ENCODE results near the gene UIMC1. TPM values are rescaled to one million over a fixed set of nuclear protein-coding genes. Genes with fewer than 3 reads are reported as not detected.

The UIMC1 gene
- total RNA-seq, 1 experiment from 2014 or later, result 46.8 TPM

DNA sequence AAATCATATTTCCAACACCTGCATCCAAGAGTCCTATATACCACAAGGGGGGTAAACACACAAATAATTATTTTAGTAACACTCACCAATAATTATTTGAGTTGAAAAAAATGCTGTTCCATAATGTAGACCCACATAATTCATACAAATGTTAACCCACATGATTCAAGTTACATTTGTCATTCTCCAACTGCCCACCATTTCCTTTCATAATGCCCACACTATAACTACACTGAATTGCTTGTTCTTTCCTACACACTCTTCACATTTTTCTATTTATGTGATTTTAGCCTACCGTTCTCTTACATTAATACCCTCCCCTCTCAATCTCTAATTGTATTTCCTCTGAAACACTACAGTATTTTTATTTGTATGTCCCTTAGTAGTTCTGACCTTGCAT lies 71.6 kb downstream of the UIMC1 start:
- BruUV-seq (replicated peaks), result no TSS peak
- ChIA-PET POLR2A (ENCODE audit: low non-redundant PET) (no interaction called here), CTCF (no interaction called here)
- Histone ChIP-seq H3K36me3 (ENCODE audit: insufficient read depth, low read length, poor library complexity, severe bottlenecking) (peaks cover 16% of the 10 kb centered on the region), H3K27ac (ENCODE audit: low read depth, low read length, poor library complexity, severe bottlenecking) (no peak overlapping the region), H3K9me3 (ENCODE audit: low read depth, low read length, poor library complexity, severe bottlenecking) (no peaks in the 10 kb centered on the region), H3K4me3 (ENCODE audit: low read depth, low read length, poor library complexity, severe bottlenecking) (no peak overlapping the region), H3K4me1 (ENCODE audit: insufficient read depth, low read length, poor library complexity, severe bottlenecking) (no peaks in the 10 kb centered on the region), H3K27me3 (replicated peaks; ENCODE audit: insufficient read depth, low read depth, low read length, poor library complexity) (no peaks in the 10 kb centered on the region)
- no peak for DNase-seq (ENCODE audit: low spot score)
- intact Hi-C loops (cut with micrococcal nuclease; ENCODE audit: unreplicated experiment), result no loop called here
- TF ChIP-seq CTCF (conservative IDR thresholded peaks at IDR 0.05; ENCODE audit: low read depth, low read length) (no peak), EZH2 (IDR thresholded peaks at IDR 0.05; ENCODE audit: borderline replicate concordance, low read depth, low read length, poor library complexity, severe bottlenecking) (no peak)

- DNase-seq (ENCODE audit: low spot score), result no peak
- BruUV-seq (replicated peaks), result no TSS peak
- H3K36me3 ChIP-seq (ENCODE audit: insufficient read depth, low read length, poor library complexity, severe bottlenecking), result peaks cover 16% of the 10 kb centered on the region
- no peaks in the 10 kb centered on the region for H3K4me1 ChIP-seq (ENCODE audit: insufficient read depth, low read length, poor library complexity, severe bottlenecking)
- no peak overlapping the region for H3K27ac ChIP-seq (ENCODE audit: low read depth, low read length, poor library complexity, severe bottlenecking)
- H3K4me3 ChIP-seq (ENCODE audit: low read depth, low read length, poor library complexity, severe bottlenecking), result no peak overlapping the region
- H3K27me3 ChIP-seq (replicated peaks; ENCODE audit: insufficient read depth, low read depth, low read length, poor library complexity), result no peaks in the 10 kb centered on the region
- H3K9me3 ChIP-seq (ENCODE audit: low read depth, low read length, poor library complexity, severe bottlenecking), result no peaks in the 10 kb centered on the region
- intact Hi-C loops (cut with micrococcal nuclease; ENCODE audit: unreplicated experiment), result no loop called here
- ChIA-PET CTCF (no interaction called here), POLR2A (ENCODE audit: low non-redundant PET) (no interaction called here)
- TF ChIP-seq CTCF (conservative IDR thresholded peaks at IDR 0.05; ENCODE audit: low read depth, low read length), result no peak
- no peak for TF ChIP-seq EZH2 (IDR thresholded peaks at IDR 0.05; ENCODE audit: borderline replicate concordance, low read depth, low read length, poor library complexity, severe bottlenecking)
These were observed 72.2 kb downstream of the UIMC1 start for GRCh38 chr5:176934309-176934930.

DNA sequence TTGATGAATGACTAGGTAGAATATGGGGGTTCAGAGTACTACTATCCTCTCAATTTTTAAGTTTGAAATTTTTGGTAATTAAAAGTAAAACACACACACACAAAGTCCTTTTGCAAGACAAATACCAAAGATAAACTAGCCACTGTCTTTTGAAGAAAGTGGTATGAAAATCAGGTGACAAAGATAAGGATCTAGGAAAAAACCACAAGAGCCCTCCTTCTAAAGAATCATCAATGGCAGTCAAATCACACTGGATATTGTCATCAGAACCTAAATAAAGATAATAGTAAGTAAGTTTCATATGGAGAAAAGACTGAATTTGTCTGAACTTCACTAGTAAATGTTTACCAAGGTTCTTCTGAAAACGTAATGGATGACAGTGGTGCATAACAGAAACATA lies 76.9 kb downstream of the UIMC1 start:
- BruUV-seq (replicated peaks), result no TSS peak
- ChIA-PET CTCF (no interaction called here), POLR2A (ENCODE audit: low non-redundant PET) (no interaction called here)
- Histone ChIP-seq H3K36me3 (ENCODE audit: insufficient read depth, low read length, poor library complexity, severe bottlenecking) (peaks cover 16% of the 10 kb centered on the region), H3K27me3 (replicated peaks; ENCODE audit: insufficient read depth, low read depth, low read length, poor library complexity) (no peaks in the 10 kb centered on the region), H3K4me3 (ENCODE audit: low read depth, low read length, poor library complexity, severe bottlenecking) (no peak overlapping the region), H3K9me3 (ENCODE audit: low read depth, low read length, poor library complexity, severe bottlenecking) (no peaks in the 10 kb centered on the region), H3K4me1 (ENCODE audit: insufficient read depth, low read length, poor library complexity, severe bottlenecking) (no peaks in the 10 kb centered on the region), H3K27ac (ENCODE audit: low read depth, low read length, poor library complexity, severe bottlenecking) (no peak overlapping the region)
- no peak for DNase-seq (ENCODE audit: low spot score)
- TF ChIP-seq EZH2 (IDR thresholded peaks at IDR 0.05; ENCODE audit: borderline replicate concordance, low read depth, low read length, poor library complexity, severe bottlenecking), result no peak
- TF ChIP-seq CTCF (conservative IDR thresholded peaks at IDR 0.05; ENCODE audit: low read depth, low read length), result no peak
- intact Hi-C loops (cut with micrococcal nuclease; ENCODE audit: unreplicated experiment), result no loop called here

All from A673 (cell line).